H1 (cell line): ENCODE data around the gene CHRD. TPM values are rescaled to one million over a fixed set of nuclear protein-coding genes. Genes with fewer than 3 reads are reported as not detected.
A peak's percentile ranks its signal among the peaks of the same experiment; 100 is the strongest.

Experiments
- CTCF ChIA-PET: fragments of 300-600 bp; sonication (Branson Sonifier 250); formaldehyde crosslinking; loops from one replicate; lab custom pipeline; 2021; ENCODE audit not compliant: partially characterized antibody; lab: Charles Lee
- POLR2A ChIA-PET: fragments of 300-600 bp; sonication (Branson Sonifier 250); formaldehyde crosslinking; loops from one replicate; lab custom pipeline; 2021; ENCODE audit warnings: inconsistent platforms; ENCODE audit not compliant: partially characterized antibody; lab: Charles Lee
- DNase-seq, 2 experiments: peaks; one replicate each; pipeline versions ENCODE4 v3.0.0 to v3.0.0-alpha.2; 2010 to 2022; ENCODE audit warnings: low spot score in 2 of 2, low read depth in 1 of 2, mixed read lengths in 1 of 2
- FAIRE-seq: peaks from 2 replicates; lab custom pipeline; 2011; peaks lifted over from hg19 to GRCh38; lab: Jason Lieb, UNC
- H2AFZ ChIP-seq: 2 replicates; pipeline ENCODE4 v1.8.1; 2012; ENCODE audit warnings: low read length, inconsistent platforms
- H2AK5ac ChIP-seq: 2 replicates; pipeline ENCODE4 v1.6.1; 2013; ENCODE audit warnings: low read depth, low read length
- H2BK120ac ChIP-seq: replicated peaks from 2 replicates; pipeline ENCODE3; 2013; ENCODE audit warnings: low read depth, low read length, inconsistent platforms
- H2BK12ac ChIP-seq: 2 replicates; pipeline ENCODE4 v1.6.1; 2013; ENCODE audit warnings: low read depth, low read length
- H2BK15ac ChIP-seq: 2 replicates; pipeline ENCODE4 v1.6.1; 2013; ENCODE audit warnings: low read length
- H2BK20ac ChIP-seq: 2 replicates; pipeline ENCODE4 v1.6.1; 2013; ENCODE audit warnings: low read length
- H2BK5ac ChIP-seq: 2 replicates; pipeline ENCODE4 v1.6.1; 2013; ENCODE audit warnings: low read depth, low read length
- H3K14ac ChIP-seq: 2 replicates; pipeline ENCODE4 v1.6.1; 2013; ENCODE audit warnings: inconsistent platforms; ENCODE audit not compliant: insufficient read length
- H3K18ac ChIP-seq: 2 replicates; pipeline ENCODE4 v1.6.1; 2013; ENCODE audit warnings: low read length; ENCODE audit errors: extremely low read depth
- H3K23ac ChIP-seq: 2 replicates; pipeline ENCODE4 v1.6.1; 2013; ENCODE audit warnings: inconsistent platforms; ENCODE audit not compliant: insufficient read length
- H3K23me2 ChIP-seq: 2 replicates; pipeline ENCODE4 v1.6.1; 2013; ENCODE audit warnings: low read depth, low read length
- H3K27ac ChIP-seq: 2 replicates; pipeline ENCODE4 v1.6.1; 2011; ENCODE audit warnings: low read depth, low read length, inconsistent platforms
- H3K27me3 ChIP-seq, 4 experiments: replicated peaks in 1 of 4; 1 replicate in 1 of 4; 2 replicates in 3 of 4; pipeline versions ENCODE4 v1.6.1 to v1.8.1; 2011 to 2013; ENCODE audit warnings: low read length in 3 of 4, mild to moderate bottlenecking in 3 of 4, inconsistent platforms in 2 of 4, mixed read lengths in 2 of 4, moderate library complexity in 1 of 4; ENCODE audit not compliant: control insufficient read depth in 3 of 4, insufficient read depth in 3 of 4; ENCODE audit errors: extremely low read depth in 1 of 4
- H3K36me3 ChIP-seq, 4 experiments: 2 replicates each; pipeline versions ENCODE4 v1.6.1 to v1.8.1; 2011 to 2013; ENCODE audit warnings: mild to moderate bottlenecking in 4 of 4, low read length in 3 of 4, moderate library complexity in 2 of 4, control low read depth in 1 of 4, inconsistent platforms in 1 of 4; ENCODE audit not compliant: insufficient read depth in 4 of 4, control insufficient read depth in 2 of 4
- H3K4ac ChIP-seq: replicated peaks from 2 replicates; pipeline ENCODE3; 2013; ENCODE audit warnings: low read length, low read depth, mixed read lengths, inconsistent platforms; ENCODE audit not compliant: insufficient read length
- H3K4me1 ChIP-seq, 4 experiments: replicated peaks in 1 of 4; 1 replicate in 1 of 4; 2 replicates in 3 of 4; pipeline versions ENCODE4 v1.6.1 to v1.8.1; 2011 to 2013; ENCODE audit warnings: low read length in 3 of 4, inconsistent platforms in 2 of 4, mixed read lengths in 1 of 4; ENCODE audit not compliant: insufficient read depth in 4 of 4, control insufficient read depth in 3 of 4
- H3K4me2 ChIP-seq, 2 experiments: 2 replicates each; pipeline versions ENCODE4 v1.6.1 to v1.8.1; 2011 to 2013; ENCODE audit warnings: low read depth in 2 of 2, low read length in 2 of 2, control low read depth in 1 of 2, inconsistent platforms in 1 of 2, mild to moderate bottlenecking in 1 of 2; ENCODE audit not compliant: insufficient read depth in 1 of 2
- H3K4me3 ChIP-seq, 4 experiments: fragments of 200-600, 300-600 bp in 1 of 4; sonication (generic), shearing (Covaris generic), sonication (Bioruptor Twin) in 1 of 4; 2 replicates each; pipeline versions ENCODE4 v1.5.1 to v1.8.1; 2011 to 2016; ENCODE audit warnings: low read length in 4 of 4, low read depth in 3 of 4, control low read depth in 2 of 4, inconsistent platforms in 2 of 4, mild to moderate bottlenecking in 2 of 4, mixed read lengths in 1 of 4, moderate library complexity in 1 of 4; ENCODE audit not compliant: insufficient read depth in 2 of 4; ENCODE audit errors: extremely low read depth in 1 of 4
- H3K56ac ChIP-seq: replicated peaks from 2 replicates; pipeline ENCODE3; 2013; ENCODE audit warnings: low read depth, mild to moderate bottlenecking, mixed read lengths, low read length, inconsistent platforms; ENCODE audit not compliant: insufficient read length
- H3K79me1 ChIP-seq: 2 replicates; pipeline ENCODE4 v1.6.1; 2013; ENCODE audit warnings: low read depth, low read length, control low read depth
- H3K79me2 ChIP-seq, 2 experiments: 2 replicates each; pipeline versions ENCODE4 v1.6.1 to v1.8.1; 2012 to 2013; ENCODE audit warnings: low read length in 2 of 2, mild to moderate bottlenecking in 2 of 2, inconsistent platforms in 1 of 2; ENCODE audit not compliant: insufficient read depth in 2 of 2, control insufficient read depth in 1 of 2
- H3K9ac ChIP-seq, 4 experiments: replicated peaks in 1 of 4; 1 replicate in 1 of 4; 2 replicates in 3 of 4; pipeline versions ENCODE4 v1.6.1 to v1.8.1; 2011 to 2013; ENCODE audit warnings: low read depth in 3 of 4, low read length in 3 of 4, control low read depth in 2 of 4, mild to moderate bottlenecking in 2 of 4, moderate library complexity in 2 of 4, inconsistent platforms in 1 of 4; ENCODE audit errors: extremely low read depth in 1 of 4
- H3K9me3 ChIP-seq, 2 experiments: 2 replicates each; pipeline versions ENCODE4 v1.6.1 to v1.8.1; 2012 to 2013; ENCODE audit warnings: mild to moderate bottlenecking in 2 of 2, moderate library complexity in 2 of 2, control low read depth in 1 of 2, inconsistent platforms in 1 of 2, low read depth in 1 of 2, low read length in 1 of 2, mixed read lengths in 1 of 2; ENCODE audit not compliant: insufficient read depth in 2 of 2
- H4K20me1 ChIP-seq, 2 experiments: replicated peaks in 1 of 2; 2 replicates each; pipeline versions ENCODE3 to v1.8.1; 2011 to 2013; ENCODE audit warnings: inconsistent platforms in 2 of 2, low read length in 2 of 2, mild to moderate bottlenecking in 1 of 2; ENCODE audit not compliant: insufficient read depth in 2 of 2, control insufficient read depth in 1 of 2
- H4K5ac ChIP-seq: 2 replicates; pipeline ENCODE4 v1.6.1; 2013; ENCODE audit warnings: low read length, low read depth, mixed read lengths, inconsistent platforms; ENCODE audit not compliant: insufficient read length
- H4K8ac ChIP-seq: 2 replicates; pipeline ENCODE4 v1.8.0; 2013; ENCODE audit warnings: mild to moderate bottlenecking, moderate library complexity, low read length, inconsistent platforms; ENCODE audit not compliant: insufficient read depth; ENCODE audit errors: extremely low read depth
- H4K91ac ChIP-seq: replicated peaks from 2 replicates; pipeline ENCODE3; 2013; ENCODE audit warnings: low read length, mixed read lengths, inconsistent platforms; ENCODE audit not compliant: insufficient read length
- ASH2L ChIP-seq: fragments of 200-600, 300-600 bp; sonication (generic); IDR thresholded peaks from one replicate; pipeline ENCODE4 v1.7.1; 2017; ENCODE audit warnings: low read length
- CHD1 ChIP-seq: IDR thresholded peaks from 2 replicates; pipeline ENCODE4 v1.6.1; 2012; ENCODE audit warnings: low read depth, low read length, improper control_type of control experiment
- GTF2F1 ChIP-seq: IDR thresholded peaks from 2 replicates; pipeline ENCODE4 v1.6.1; 2012; ENCODE audit warnings: low read depth, low read length, improper control_type of control experiment, borderline replicate concordance
- NANOG ChIP-seq: IDR thresholded peaks from 2 replicates; pipeline ENCODE4 v1.6.1; 2011; ENCODE audit warnings: low read length, low read depth, mild to moderate bottlenecking, inconsistent platforms; ENCODE audit not compliant: insufficient read depth, poor library complexity, severe bottlenecking
- PHF8 ChIP-seq: fragments of 200-600 bp; sonication (generic); conservative IDR thresholded peaks from 2 replicates; pipeline ENCODE4 v1.7.1; 2012; ENCODE audit warnings: low read depth, mild to moderate bottlenecking, inconsistent platforms, low read length, moderate library complexity
- POLR2A ChIP-seq, 2 experiments: IDR thresholded peaks; 1 replicate in 1 of 2; 2 replicates in 1 of 2; pipeline ENCODE4 v1.6.1; 2011; ENCODE audit warnings: low read depth in 2 of 2, low read length in 2 of 2, mild to moderate bottlenecking in 2 of 2; ENCODE audit errors: control extremely low read depth in 1 of 2
- RBBP5 ChIP-seq: IDR thresholded peaks from 2 replicates; pipeline ENCODE4 v1.7.1; 2012; ENCODE audit warnings: low read depth, mild to moderate bottlenecking, inconsistent platforms, low read length, moderate library complexity, borderline replicate concordance
- SIN3A ChIP-seq, 2 experiments: IDR thresholded peaks in 1 of 2; conservative IDR thresholded peaks in 1 of 2; 2 replicates each; pipeline ENCODE4 v1.6.1; 2011 to 2012; ENCODE audit warnings: low read length in 2 of 2, improper control_type of control experiment in 1 of 2, low read depth in 1 of 2, mild to moderate bottlenecking in 1 of 2
- TAF7 ChIP-seq: optimal IDR thresholded peaks from 2 replicates; pipeline ENCODE3; 2011; ENCODE audit warnings: low read depth, mild to moderate bottlenecking, inconsistent platforms, low read length, moderate library complexity, borderline replicate concordance
- WGBS, 2 experiments: shearing (Covaris generic) in 1 of 2; methylation state at CpG; one replicate each; pipeline versions ENCODE4 v1.1.6 to v1.1.7; 2013 to 2015; ENCODE audit warnings: low lambda C conversion rate in 2 of 2, mixed read lengths in 2 of 2, inconsistent platforms in 1 of 2, low coverage in 1 of 2, missing lambda C conversion rate in 1 of 2; ENCODE audit not compliant: insufficient replicate concordance in 2 of 2, insufficient coverage in 1 of 2, insufficient read length in 1 of 2; ENCODE audit errors: extremely low coverage in 1 of 2, missing lambda C conversion rate in 1 of 2; 5-methylcytosine and 5-hydroxymethylcytosine counted together
- polyA plus RNA-seq, 7 experiments: library from polyadenylated mRNA; depleted of rRNA in 3 of 7; stranded (reverse) in 5 of 7; unstranded in 2 of 7; fragments of >200 nt in 5 of 7; fragments of 200-250 nt in 2 of 7; gene quantifications; 1 replicate in 5 of 7; 2 replicates in 1 of 7; 4 replicates in 1 of 7; pipeline versions ENCODE4 v1.2.1 to v1.2.3, GENCODE V29; 2011 to 2013; ENCODE audit warnings: missing spikeins in 2 of 7, mixed read lengths in 2 of 7
- total RNA-seq: library from RNA; stranded (reverse); fragmentation: NEBNext Ultra II Directional; extraction: Animal tissue kit (Norgen Biotek cat#: 25700); gene quantifications from 2 replicates; pipeline ENCODE4 v1.2.1, GENCODE V29; 2021
- TF ChIP-seq, protein P1 (sequence below): IDR thresholded peaks from 2 replicates; pipeline ENCODE4 v1.6.1; 2011; ENCODE audit warnings: low read length, improper control_type of control experiment

Gene CHRD
- total and polyA plus RNA-seq, 2 of the 8 experiments (the other 6 are each of a cell fraction or from before 2014, with no cell fraction given), result 0.62 to 0.86 TPM

DNA sequence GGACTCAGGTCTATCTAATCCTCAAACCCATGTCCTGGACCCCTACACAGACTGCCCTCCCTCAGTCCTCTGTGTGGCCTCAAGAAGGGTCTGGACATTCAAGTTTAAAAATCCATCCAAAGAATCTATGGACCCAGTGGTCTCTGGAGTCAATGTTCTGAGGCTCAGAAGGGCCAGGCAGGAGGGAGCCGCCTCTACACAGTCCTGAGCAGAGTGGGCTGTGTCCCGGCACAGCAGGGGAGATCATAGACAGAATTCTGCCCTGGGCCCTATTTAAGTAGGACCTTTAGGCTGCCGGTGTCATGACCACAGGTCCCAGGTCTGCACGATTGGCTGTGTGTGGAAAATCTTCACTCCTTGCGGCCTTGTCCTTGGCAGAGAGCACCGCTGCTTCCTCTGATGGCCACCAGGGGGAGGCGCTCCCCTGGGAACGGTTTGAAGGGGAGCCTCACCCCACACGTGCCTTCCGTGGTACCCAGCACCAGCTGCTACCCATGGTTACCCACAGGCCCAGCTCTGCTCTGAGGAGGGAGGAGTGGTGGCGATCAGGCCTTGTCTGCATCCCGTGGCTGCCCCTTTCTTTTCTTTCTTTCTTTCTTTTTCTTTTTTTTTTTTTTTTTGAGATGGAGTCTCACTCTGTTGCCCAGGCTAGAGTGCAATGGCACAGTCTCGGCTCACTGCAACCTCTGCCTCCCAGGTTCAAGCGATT lies 37.9 kb downstream of the CHRD start:
- FAIRE-seq, result no peak
- TF ChIP-seq ASH2L, result no peak
- TF ChIP-seq PHF8, result no peak
- TF ChIP-seq, protein P1, sequence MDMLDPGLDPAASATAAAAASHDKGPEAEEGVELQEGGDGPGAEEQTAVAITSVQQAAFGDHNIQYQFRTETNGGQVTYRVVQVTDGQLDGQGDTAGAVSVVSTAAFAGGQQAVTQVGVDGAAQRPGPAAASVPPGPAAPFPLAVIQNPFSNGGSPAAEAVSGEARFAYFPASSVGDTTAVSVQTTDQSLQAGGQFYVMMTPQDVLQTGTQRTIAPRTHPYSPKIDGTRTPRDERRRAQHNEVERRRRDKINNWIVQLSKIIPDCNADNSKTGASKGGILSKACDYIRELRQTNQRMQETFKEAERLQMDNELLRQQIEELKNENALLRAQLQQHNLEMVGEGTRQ, result 0 out of 2 replicates have a peak, but pooled peaks have one; percentile 23
- 0 out of 4 replicates have a peak, but pooled peaks of 1 of the 2 experiments have one; percentile 40 for TF ChIP-seq SIN3A (conservative IDR thresholded peaks at IDR 0.05 in 1 of 2, IDR thresholded peaks at IDR 0.05 in 1 of 2; ENCODE audit: low read depth in 1 of 2, low read length in 2 of 2)
- no peak for TF ChIP-seq TAF7
- TF ChIP-seq POLR2A (IDR thresholded peaks at IDR 0.05; ENCODE audit: control extremely low read depth in 1 of 2, low read depth in 2 of 2, low read length in 2 of 2), result no peak
- TF ChIP-seq GTF2F1, result no peak
- no peak for TF ChIP-seq NANOG
- TF ChIP-seq RBBP5, result no peak
- TF ChIP-seq CHD1, result no peak

More for the DNA sequence above, 37.9 kb downstream of the CHRD start:
- Histone ChIP-seq H2BK12ac (no peak overlapping the region), H3K18ac (no peak overlapping the region), H4K5ac (no peak overlapping the region), H3K27me3 (no peaks in the 10 kb centered on the region), H3K36me3 (no peaks in the 10 kb centered on the region), H3K4me3 (no peak overlapping the region), H2BK5ac (no peak overlapping the region), H4K20me1 (peaks cover 0 to 2% of the 10 kb centered on the region in 2 experiments), H3K23me2 (peaks cover 7% of the 10 kb centered on the region; the same call in 1 of the 2 replicates), H3K9ac (no peak overlapping the region), H3K79me1 (no peaks in the 10 kb centered on the region), H3K79me2 (no peaks in the 10 kb centered on the region), H4K91ac (no peak overlapping the region), H2BK120ac (no peak overlapping the region), H2BK15ac (no peak overlapping the region), H2AK5ac (no peak overlapping the region), H3K4ac (no peak overlapping the region), H2BK20ac (no peak overlapping the region), H3K9me3 (no peaks in the 10 kb centered on the region; a peak in 1 of 4 replicates), H4K8ac (no peak overlapping the region; the same call in 1 of the 2 replicates), H2AFZ (no peak overlapping the region), H3K4me2 (no peak overlapping the region), H3K27ac (no peak overlapping the region), H3K4me1 (peaks cover 0 to 5% (median 4%) of the 10 kb centered on the region in 4 experiments; a peak in 2 of 7 replicates), H3K23ac (no peak overlapping the region), H3K14ac (no peak overlapping the region), H3K56ac (no peak overlapping the region)
- peak; percentile 19 to 84 for DNase-seq
- ChIA-PET CTCF (interaction anchor here (0.5 to 9.4 kb wide), 24 partner anchors 9 to 403 kb away, joined by 3 to 83 read pairs (median 4); no protein-coding TSS in a partner anchor), POLR2A (no interaction called here)
- WGBS, 2 experiments, result 36% methylated on average over 10 of the region's 14 CpGs; no CpG with 5 or more reads in 1 of the 2 experiments
